Glomerular visceral epithelial cell (primary cell): ENCODE measurements around the gene ZC3H6.
"Not testable (repeated sequence)": the region's sequence is repeated elsewhere in the genome, so short reads cannot be mapped to it uniquely, and the experiment has no call there.

Experiments used
- DNase-seq: peaks from one replicate; pipeline ENCODE4 v3.0.0-alpha.2; 2016; ENCODE audit errors: extremely low spot score

The ZC3H6 gene

GRCh38 chr2:112321375-112322320, 46.3 kb downstream of the ZC3H6 start:
- no peak for DNase-seq

GRCh38 chr2:112322919-112323318, 47.5 kb downstream of the ZC3H6 start:
- DNase-seq = no peak

- DNase-seq = no peak
Measured at GRCh38 chr2:112332123-112332696, 56.8 kb downstream of the ZC3H6 start.

- peak; percentile 9 for DNase-seq
Measured at GRCh38 chr2:112335600-112335999, 60.2 kb downstream of the ZC3H6 start.

GRCh38 chr2:112339986-112340385, 64.6 kb downstream of the ZC3H6 start:
- no peak for DNase-seq

- DNase-seq = no peak
Measured at GRCh38 chr2:112340475-112341267, 65.3 kb downstream of the ZC3H6 start.

GRCh38 chr2:112342067-112342550, 66.7 kb downstream of the ZC3H6 start:
- no peak for DNase-seq

GRCh38 chr2:112343827-112344585, 68.6 kb downstream of the ZC3H6 start:
- no peak for DNase-seq

GRCh38 chr2:112345030-112346027, 69.9 kb downstream of the ZC3H6 start:
- no peak for DNase-seq

- DNase-seq = not testable (repeated sequence)
Measured at GRCh38 chr2:112352292-112352691, 76.9 kb downstream of the ZC3H6 start.

- DNase-seq = not testable (repeated sequence)
Measured at GRCh38 chr2:112352809-112353603, 77.6 kb downstream of the ZC3H6 start.

GRCh38 chr2:112354335-112354734, 78.9 kb downstream of the ZC3H6 start:
- not testable (repeated sequence) for DNase-seq

GRCh38 chr2:112360055-112360454, 84.7 kb downstream of the ZC3H6 start:
- DNase-seq = not testable (repeated sequence)
